ENCODE measurements around the gene OR7G2.
"Not testable (repeated sequence)": the region's sequence is repeated elsewhere in the genome, so short reads cannot be mapped to it uniquely, and the experiment has no call there.

Gene OR7G2

DNA sequence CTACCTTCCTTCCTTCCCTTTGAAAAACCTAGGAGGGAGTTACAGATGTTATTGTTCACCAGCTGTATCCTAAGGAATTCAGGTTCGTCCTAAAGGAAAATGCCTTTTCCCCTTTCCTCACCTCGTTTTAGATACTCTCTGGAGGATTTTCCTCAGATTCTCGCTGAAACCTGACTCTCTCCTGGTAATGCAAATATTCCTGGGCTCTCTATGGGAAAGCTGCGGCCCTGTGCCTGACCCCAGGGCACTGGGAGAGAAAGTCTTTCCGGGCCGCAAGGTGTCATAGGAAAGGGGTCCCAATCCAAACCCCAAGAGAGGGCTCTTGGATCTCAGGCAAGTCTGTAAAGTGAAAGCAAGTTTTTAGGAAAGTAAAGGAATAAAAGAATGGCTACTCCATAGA lies 33.5 kb downstream of the OR7G2 start:
- no peak for DNase-seq (ENCODE audit: low read depth, low spot score)

- not testable (repeated sequence) for DNase-seq (ENCODE audit: low read depth, low spot score)
Measured at GRCh38 chr19:9071720-9072119, 35.6 kb downstream of the OR7G2 start.

GRCh38 chr19:9070066-9070465 lies 37.2 kb downstream of the OR7G2 start:
- no peak for DNase-seq (ENCODE audit: low read depth, low spot score)

GRCh38 chr19:9065457-9066014 lies 41.7 kb downstream of the OR7G2 start:
- no peak for DNase-seq (ENCODE audit: low read depth, low spot score)

DNA sequence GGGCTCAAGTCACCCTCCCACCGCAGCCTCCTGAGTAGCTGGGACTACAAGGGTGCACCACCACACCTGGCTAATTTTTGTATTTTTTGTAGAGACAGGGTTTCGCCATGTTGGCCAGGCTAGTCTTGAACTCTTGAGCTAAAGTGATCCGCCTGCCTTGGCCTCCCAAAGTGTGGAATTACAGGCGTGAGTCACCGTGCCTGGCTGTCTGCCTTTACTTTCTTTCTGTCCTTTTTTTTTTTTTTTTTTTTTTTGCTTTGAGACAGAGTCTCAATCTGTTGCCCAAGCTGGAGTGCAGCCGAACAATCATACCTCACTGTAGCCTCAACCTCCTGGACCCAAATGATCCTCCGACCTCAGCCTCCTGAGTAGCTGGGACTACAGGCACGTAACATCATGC lies 45.4 kb downstream of the OR7G2 start:
- no peak for DNase-seq (ENCODE audit: low read depth, low spot score)

DNA sequence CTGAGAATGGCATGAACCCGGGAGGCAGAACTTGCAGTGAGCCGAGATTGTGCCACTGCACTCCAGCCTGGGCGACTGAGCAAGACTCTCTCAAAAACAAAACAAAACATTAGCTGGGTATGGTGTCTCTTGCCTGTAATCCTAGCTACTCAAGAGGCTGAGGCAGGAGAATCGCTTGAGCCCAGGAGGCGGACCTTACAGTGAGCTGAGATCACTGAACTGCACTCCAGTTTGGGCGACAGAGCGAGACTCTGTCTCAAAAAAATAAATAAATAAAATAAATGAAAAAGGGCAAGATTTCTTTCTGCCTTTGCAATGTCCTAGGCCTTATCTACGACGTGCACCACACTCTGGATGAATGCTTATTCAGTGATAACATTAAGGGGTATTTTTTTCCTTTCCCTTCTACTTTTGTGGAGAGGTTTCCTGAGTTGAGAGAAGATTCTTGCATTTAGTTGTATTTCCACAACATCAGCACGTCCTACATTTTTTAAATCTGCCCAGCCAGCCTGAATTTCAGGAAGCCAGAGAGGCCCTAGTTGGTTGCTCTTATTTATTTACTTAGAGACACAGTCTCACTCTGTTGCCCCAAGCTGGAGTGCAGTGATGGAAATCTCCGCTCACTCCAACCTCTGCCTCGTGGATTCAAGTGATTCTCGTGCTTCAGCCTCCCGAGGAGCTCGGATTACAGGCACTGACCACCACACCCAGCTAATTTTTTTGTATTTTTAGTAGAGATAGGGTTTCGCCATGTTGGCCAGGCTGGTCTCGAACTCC lies 46.5 kb downstream of the OR7G2 start:
- no peak for DNase-seq (ENCODE audit: low read depth, low spot score)

GRCh38 chr19:9058905-9059667 lies 48.2 kb downstream of the OR7G2 start:
- DNase-seq (ENCODE audit: low read depth, low spot score) = no peak

- no peak for DNase-seq (ENCODE audit: low read depth, low spot score)
Measured at GRCh38 chr19:9057505-9058258, 49.6 kb downstream of the OR7G2 start.

DNA sequence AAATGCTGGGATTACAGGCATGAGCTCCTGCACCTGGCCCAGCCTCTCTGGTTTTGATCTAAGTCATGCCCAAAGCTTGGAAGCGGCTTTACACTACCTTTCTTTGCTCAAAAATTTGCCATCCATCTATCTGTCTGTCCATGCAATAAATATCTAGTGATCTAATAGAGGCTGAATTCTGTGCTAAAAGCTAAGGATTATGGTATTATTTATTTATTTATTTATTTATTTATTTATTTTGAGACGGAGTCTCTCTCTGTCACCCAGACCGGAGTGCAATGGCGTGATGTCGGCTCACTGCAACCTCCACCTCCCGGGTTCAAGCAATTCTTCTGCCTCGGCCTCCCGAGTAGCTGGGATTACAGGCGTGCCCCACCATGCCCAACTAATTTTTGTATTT lies 51.1 kb downstream of the OR7G2 start:
- DNase-seq (ENCODE audit: low read depth, low spot score) = not testable (repeated sequence)

DNA sequence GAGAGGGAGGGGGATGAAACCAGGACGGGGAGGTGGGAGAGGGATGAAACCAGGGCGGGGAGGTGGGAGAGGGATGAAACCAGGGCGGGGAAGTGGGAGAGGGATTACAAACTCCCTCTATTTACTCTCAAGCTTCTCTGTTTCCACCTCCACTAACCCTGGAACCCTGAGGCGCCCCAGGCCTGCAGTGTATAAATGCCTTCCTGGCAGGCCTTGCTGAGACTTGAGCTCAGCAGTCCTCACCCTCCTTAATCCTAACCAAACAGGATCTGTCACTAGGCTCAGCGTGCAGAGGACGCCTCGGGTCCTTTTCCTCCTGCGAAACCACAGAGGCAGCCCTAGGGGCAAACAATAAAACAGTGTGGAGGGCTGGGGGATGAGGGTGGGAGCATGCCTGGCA lies 52.5 kb downstream of the OR7G2 start:
- DNase-seq (ENCODE audit: low read depth, low spot score) = no peak

DNA sequence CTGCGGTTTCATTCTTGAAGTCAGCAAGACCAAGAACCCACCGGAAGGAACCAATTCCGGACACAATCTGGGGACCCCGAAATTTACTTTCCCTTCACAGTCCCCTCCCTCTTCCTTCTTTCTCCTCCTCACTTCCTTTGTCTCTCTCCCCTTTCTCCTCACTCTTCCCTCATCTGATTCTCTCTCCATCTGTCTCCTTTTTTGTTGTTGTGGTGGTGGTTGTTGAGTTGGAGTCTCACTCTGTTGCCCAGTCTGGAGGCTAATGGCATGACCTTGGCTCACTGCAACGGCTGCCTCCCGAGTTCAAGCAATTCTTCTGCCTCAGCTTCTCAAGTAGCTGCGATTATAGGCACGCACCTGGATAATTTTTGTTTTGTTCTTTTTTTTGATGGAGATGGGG lies 53.1 kb downstream of the OR7G2 start:
- DNase-seq (ENCODE audit: low read depth, low spot score) = no peak

- not testable (repeated sequence) for DNase-seq (ENCODE audit: low read depth, low spot score)
Measured at GRCh38 chr19:9053674-9054073, 53.6 kb downstream of the OR7G2 start.

DNA sequence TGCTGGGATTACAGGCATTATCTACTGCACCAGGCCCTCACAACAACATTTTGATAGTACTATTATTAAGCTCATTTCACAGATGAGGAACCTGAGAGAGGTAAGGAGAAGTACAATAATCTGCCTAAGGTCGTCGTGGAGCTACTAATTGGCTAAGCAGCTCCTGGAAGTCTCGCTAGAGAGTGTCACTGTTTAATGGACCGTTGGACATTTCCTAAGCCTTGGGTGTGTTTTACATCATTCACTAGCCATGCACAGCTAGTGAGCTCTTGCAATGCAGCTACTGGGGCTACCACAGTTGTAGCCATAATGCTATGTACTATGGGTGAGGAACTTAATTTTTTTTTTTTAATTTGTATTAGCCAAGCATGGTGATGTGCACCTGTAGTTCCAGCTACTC lies 54.4 kb downstream of the OR7G2 start:
- no peak for DNase-seq (ENCODE audit: low read depth, low spot score)
